ENCODE data around the gene ATP1A1. TPM values are rescaled to one million over a fixed set of nuclear protein-coding genes. Genes with fewer than 3 reads are reported as not detected.
A peak's percentile ranks its signal among the peaks of the same experiment; 100 is the strongest.

The ATP1A1 gene
- total RNA-seq, 4 donors from 2014 or later, result 103 to 257 (median 204) TPM

DNA sequence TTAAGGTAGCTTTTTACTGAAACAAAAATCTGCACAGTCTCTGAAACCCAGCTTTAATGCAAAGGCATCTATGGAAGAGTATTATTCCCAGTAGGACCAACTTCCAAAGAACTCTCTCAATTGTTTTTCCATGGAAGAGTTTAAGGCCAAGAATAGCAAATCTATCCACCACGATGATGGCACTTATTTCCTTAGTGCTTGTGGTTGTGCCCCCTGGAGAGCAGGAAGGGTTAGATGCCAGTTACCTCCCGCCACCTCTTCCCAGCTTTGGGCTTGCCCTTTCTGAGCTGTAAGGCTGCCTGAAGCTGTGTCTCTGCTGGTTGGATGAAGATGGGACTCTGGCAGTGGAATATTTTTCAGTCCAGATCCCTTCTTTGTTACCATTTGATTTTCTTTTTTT, 4.8 kb upstream of the ATP1A1 start:
- in situ Hi-C loops (cut with MboI; ENCODE audit: low sequenced_read_pairs in 4 of 4), result loop anchor here in 2 of 4 donors (25.0 kb wide), 2 partner anchors 119 to 206 kb away; no protein-coding TSS in a partner anchor
- no peak for ATAC-seq
- no peak for DNase-seq
- Histone ChIP-seq H3K4me1 (peaks cover 11 to 22% of the 10 kb centered on the region in 2 donors), H3K36me3 (no peaks in the 10 kb centered on the region), H3K9me3 (no peaks in the 10 kb centered on the region), H3K4me3 (no peak overlapping the region), H3K27ac (no peak overlapping the region), H3K27me3 (no peaks in the 10 kb centered on the region)
- TF ChIP-seq, protein P1, sequence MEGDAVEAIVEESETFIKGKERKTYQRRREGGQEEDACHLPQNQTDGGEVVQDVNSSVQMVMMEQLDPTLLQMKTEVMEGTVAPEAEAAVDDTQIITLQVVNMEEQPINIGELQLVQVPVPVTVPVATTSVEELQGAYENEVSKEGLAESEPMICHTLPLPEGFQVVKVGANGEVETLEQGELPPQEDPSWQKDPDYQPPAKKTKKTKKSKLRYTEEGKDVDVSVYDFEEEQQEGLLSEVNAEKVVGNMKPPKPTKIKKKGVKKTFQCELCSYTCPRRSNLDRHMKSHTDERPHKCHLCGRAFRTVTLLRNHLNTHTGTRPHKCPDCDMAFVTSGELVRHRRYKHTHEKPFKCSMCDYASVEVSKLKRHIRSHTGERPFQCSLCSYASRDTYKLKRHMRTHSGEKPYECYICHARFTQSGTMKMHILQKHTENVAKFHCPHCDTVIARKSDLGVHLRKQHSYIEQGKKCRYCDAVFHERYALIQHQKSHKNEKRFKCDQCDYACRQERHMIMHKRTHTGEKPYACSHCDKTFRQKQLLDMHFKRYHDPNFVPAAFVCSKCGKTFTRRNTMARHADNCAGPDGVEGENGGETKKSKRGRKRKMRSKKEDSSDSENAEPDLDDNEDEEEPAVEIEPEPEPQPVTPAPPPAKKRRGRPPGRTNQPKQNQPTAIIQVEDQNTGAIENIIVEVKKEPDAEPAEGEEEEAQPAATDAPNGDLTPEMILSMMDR (IDR thresholded peaks at IDR 0.05 in 4 of 5, conservative IDR thresholded peaks at IDR 0.05 in 1 of 5), result no peak
- TF ChIP-seq POLR2A (IDR thresholded peaks at IDR 0.05), result no peak
- intact Hi-C loops (cut with DNase I; ENCODE audit: low total_unique reads), result no loop called here

DNA sequence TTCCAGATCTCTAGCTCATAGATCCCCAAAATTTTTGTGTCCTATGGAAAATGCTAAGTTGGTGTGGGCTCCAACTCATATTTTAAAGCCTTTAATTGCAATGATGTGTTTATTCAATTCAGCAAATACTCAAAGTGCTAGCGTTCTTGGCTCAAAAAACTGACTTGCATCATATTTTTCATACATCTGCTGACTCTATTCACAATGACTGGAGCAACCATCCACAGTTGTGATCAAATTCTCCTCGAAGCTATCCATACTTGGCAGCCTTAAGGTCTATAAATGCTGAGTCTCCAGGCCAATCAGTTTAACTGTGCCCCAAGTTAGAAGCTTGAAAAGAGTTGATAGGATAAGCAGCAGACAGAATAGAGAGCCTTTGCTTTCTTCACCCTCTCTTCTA, 2.9 kb upstream of the ATP1A1 start:
- Histone ChIP-seq H3K9me3 (no peaks in the 10 kb centered on the region), H3K27ac (no peak overlapping the region), H3K27me3 (no peaks in the 10 kb centered on the region), H3K4me1 (peaks cover 11 to 31% of the 10 kb centered on the region in 2 donors), H3K4me3 (no peak overlapping the region), H3K36me3 (no peaks in the 10 kb centered on the region)
- in situ Hi-C loops (cut with MboI; ENCODE audit: low sequenced_read_pairs in 4 of 4) (loop anchor here in 2 of 4 donors (10.0 to 25.0 kb wide), 3 partner anchors 115 to 208 kb away; no protein-coding TSS in a partner anchor), intact Hi-C loops (cut with DNase I; ENCODE audit: low total_unique reads) (loop anchor here (5.0 to 10.0 kb wide), 3 partner anchors 202 to 1675 kb away; partner anchors contain the start of genes AMPD1, CD58 and TRIM45)
- ATAC-seq, result no peak
- TF ChIP-seq, protein P1 (IDR thresholded peaks at IDR 0.05 in 4 of 5, conservative IDR thresholded peaks at IDR 0.05 in 1 of 5), result no peak
- no peak for TF ChIP-seq POLR2A (IDR thresholded peaks at IDR 0.05)
- DNase-seq, result no peak

DNA sequence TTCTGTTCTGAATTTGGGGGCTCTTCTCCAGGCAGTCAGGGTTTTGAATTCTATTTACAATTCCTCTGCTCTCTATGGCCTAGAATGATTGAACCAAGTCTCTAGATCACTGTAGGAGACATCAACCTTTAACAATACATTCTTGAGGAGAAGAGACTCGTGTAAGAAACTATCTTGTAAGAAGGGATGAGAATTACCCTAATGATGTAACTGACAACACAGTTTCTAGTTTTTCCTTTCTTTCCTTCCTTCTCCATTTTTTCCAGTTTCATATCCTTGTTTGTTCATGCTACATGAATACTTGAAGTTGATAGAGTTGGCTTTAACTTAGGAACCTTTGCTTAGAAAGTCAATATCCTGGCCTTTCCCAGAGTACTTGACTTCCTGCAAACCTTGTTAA, 1.3 kb upstream of the ATP1A1 start:
- no peak for ATAC-seq
- no peak for DNase-seq
- Histone ChIP-seq H3K27ac (peak overlapping the region; percentile 94 to 98 (median 96)), H3K36me3 (no peaks in the 10 kb centered on the region), H3K9me3 (no peaks in the 10 kb centered on the region), H3K27me3 (no peaks in the 10 kb centered on the region), H3K4me3 (no peak overlapping the region), H3K4me1 (peaks cover 17 to 39% of the 10 kb centered on the region in 2 donors)
- intact Hi-C loops (cut with DNase I; ENCODE audit: low total_unique reads), result loop anchor here (5.0 to 10.0 kb wide), 3 partner anchors 201 to 1677 kb away; partner anchors contain the start of genes AMPD1, CD58 and TRIM45
- in situ Hi-C loops (cut with MboI; ENCODE audit: low sequenced_read_pairs in 4 of 4), result loop anchor here in 2 of 4 donors (10.0 to 25.0 kb wide), 3 partner anchors 113 to 209 kb away; no protein-coding TSS in a partner anchor
- no peak for TF ChIP-seq POLR2A (IDR thresholded peaks at IDR 0.05)
- TF ChIP-seq, protein P1 (IDR thresholded peaks at IDR 0.05 in 4 of 5, conservative IDR thresholded peaks at IDR 0.05 in 1 of 5), result no peak

DNA sequence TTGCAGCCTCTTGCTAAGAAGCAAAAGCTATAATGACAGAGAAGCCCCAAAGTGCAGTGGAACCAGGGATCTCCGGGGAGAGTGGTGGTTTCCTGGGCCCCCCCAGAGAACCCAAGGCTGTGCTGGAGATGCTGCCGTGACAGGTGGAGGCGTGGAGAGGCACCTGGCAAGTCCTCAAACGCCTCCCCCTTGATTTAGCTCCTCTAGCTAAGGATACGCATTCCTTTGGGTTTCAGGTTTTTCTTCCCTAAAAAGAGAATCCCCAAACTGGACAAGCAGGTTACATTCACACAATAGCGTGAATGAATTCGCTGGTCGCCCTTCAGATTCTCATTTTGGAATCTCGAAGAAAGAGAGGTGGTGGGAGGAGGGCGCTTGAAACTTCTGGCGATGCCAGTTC, 853 bp upstream of the ATP1A1 start:
- in situ Hi-C loops (cut with MboI; ENCODE audit: low sequenced_read_pairs in 4 of 4) (loop anchor here in 2 of 4 donors (10.0 to 25.0 kb wide), 3 partner anchors 113 to 210 kb away; no protein-coding TSS in a partner anchor), intact Hi-C loops (cut with DNase I; ENCODE audit: low total_unique reads) (loop anchor here (5.0 to 10.0 kb wide), 3 partner anchors 200 to 1677 kb away; partner anchors contain the start of genes AMPD1, CD58 and TRIM45)
- H3K9me3 ChIP-seq, result no peaks in the 10 kb centered on the region
- no peak for DNase-seq
- no peaks in the 10 kb centered on the region for H3K27me3 ChIP-seq
- H3K4me1 ChIP-seq, result peaks cover 22 to 43% of the 10 kb centered on the region in 2 donors
- no peak for ATAC-seq
- peak overlapping the region; percentile 80 to 93 (median 86) for H3K4me3 ChIP-seq
- H3K27ac ChIP-seq, result peak overlapping the region; percentile 94 to 98 (median 96)
- no peaks in the 10 kb centered on the region for H3K36me3 ChIP-seq
- TF ChIP-seq, protein P1 (IDR thresholded peaks at IDR 0.05 in 4 of 5, conservative IDR thresholded peaks at IDR 0.05 in 1 of 5), result no peak
- no peak for TF ChIP-seq POLR2A (IDR thresholded peaks at IDR 0.05)

Data from gastrocnemius medialis (tissue), 4 donors.